SK-N-SH (cell line): ENCODE measurements around the gene SLC12A7. TPM values are rescaled to one million over a fixed set of nuclear protein-coding genes. Genes with fewer than 3 reads are reported as not detected.

Experiments
- CTCF ChIA-PET: fragments of 300-600, 350-600 bp; formaldehyde crosslinking; extraction: SDS; loops from one replicate; lab custom pipeline; 2021; lab: Yijun Ruan, JAX
- POLR2A ChIA-PET: fragments of 350-600 bp; sonication (Branson Sonifier 250); formaldehyde crosslinking; extraction: SDS; loops from one replicate; lab custom pipeline; 2020; ENCODE audit warnings: antibody characterized with exemption, inconsistent platforms; lab: Yijun Ruan, JAX
- DNase-seq: peaks from one replicate; pipeline ENCODE4 v3.0.0; 2012
- H2AFZ ChIP-seq: fragments of 200-600 bp; sonication (generic); 2 replicates; pipeline ENCODE4 v1.8.1; 2016; ENCODE audit warnings: antibody characterized with exemption, mild to moderate bottlenecking, low read depth
- H3F3A ChIP-seq: fragments of 200-600 bp; sonication (generic); replicated peaks from 2 replicates; pipeline ENCODE3; 2016; ENCODE audit warnings: antibody characterized with exemption, mild to moderate bottlenecking; ENCODE audit not compliant: insufficient read depth
- H3K27ac ChIP-seq, 2 experiments: fragments of 200-500 bp in 1 of 2; fragments of 200-600 bp in 1 of 2; sonication (Bioruptor generic) in 1 of 2; sonication (generic), shearing (Covaris generic) in 1 of 2; 2 replicates each; pipeline versions ENCODE4 v1.5.1 to v1.6.1; 2014 to 2016; ENCODE audit warnings: low read depth in 2 of 2, inconsistent platforms in 1 of 2, low read length in 1 of 2, mild to moderate bottlenecking in 1 of 2, mixed read lengths in 1 of 2
- H3K27me3 ChIP-seq: fragments of 200-600 bp; sonication (generic), shearing (Covaris generic); 2 replicates; pipeline ENCODE4 v1.6.1; 2016; ENCODE audit warnings: mixed run types; ENCODE audit not compliant: insufficient read depth
- H3K36me3 ChIP-seq, 2 experiments: fragments of 200-500 bp in 1 of 2; fragments of 200-600 bp in 1 of 2; sonication (Bioruptor generic) in 1 of 2; sonication (generic) in 1 of 2; replicated peaks in 1 of 2; 2 replicates each; pipeline versions ENCODE3 to v1.5.1; 2014 to 2016; ENCODE audit warnings: low read length in 1 of 2, mild to moderate bottlenecking in 1 of 2; ENCODE audit not compliant: insufficient read depth in 2 of 2, control insufficient read depth in 1 of 2
- H3K4me1 ChIP-seq, 2 experiments: fragments of 200-500 bp in 1 of 2; fragments of 200-600 bp in 1 of 2; sonication (Bioruptor generic) in 1 of 2; sonication (generic), shearing (Covaris generic) in 1 of 2; 2 replicates each; pipeline versions ENCODE4 v1.5.1 to v1.6.1; 2014 to 2016; ENCODE audit warnings: low read depth in 1 of 2, low read length in 1 of 2, mixed run types in 1 of 2; ENCODE audit not compliant: insufficient read depth in 2 of 2, control insufficient read depth in 1 of 2
- H3K4me2 ChIP-seq: fragments of 200-600 bp; sonication (generic), shearing (Covaris generic); 2 replicates; pipeline ENCODE4 v1.6.1; 2017; ENCODE audit warnings: mixed run types
- H3K4me3 ChIP-seq, 2 experiments: fragments of 200-500 bp in 1 of 2; fragments of 200-600 bp in 1 of 2; sonication (Bioruptor generic) in 1 of 2; sonication (generic), shearing (Covaris generic) in 1 of 2; 2 replicates each; pipeline versions ENCODE4 v1.5.1 to v1.8.1; 2014 to 2016; ENCODE audit warnings: low read depth in 2 of 2, inconsistent platforms in 1 of 2, low read length in 1 of 2, mild to moderate bottlenecking in 1 of 2, mixed read lengths in 1 of 2, moderate library complexity in 1 of 2
- H3K79me2 ChIP-seq: fragments of 200-600 bp; sonication (generic); 2 replicates; pipeline ENCODE4 v1.8.1; 2017; ENCODE audit warnings: mild to moderate bottlenecking; ENCODE audit not compliant: insufficient read depth
- H3K9ac ChIP-seq: fragments of 200-600 bp; sonication (generic); 2 replicates; pipeline ENCODE4 v1.6.1; 2017; ENCODE audit warnings: mixed run types
- H3K9me2 ChIP-seq: fragments of 200-600 bp; sonication (generic); 2 replicates; pipeline ENCODE4 v1.6.1; 2017; ENCODE audit warnings: mixed run types
- H3K9me3 ChIP-seq: fragments of 200-600 bp; sonication (generic); 2 replicates; pipeline ENCODE4 v1.6.1; 2017; ENCODE audit warnings: mixed run types, mild to moderate bottlenecking, moderate library complexity
- H4K20me1 ChIP-seq: fragments of 200-600 bp; sonication (generic); 2 replicates; pipeline ENCODE4 v1.6.1; 2017; ENCODE audit warnings: mild to moderate bottlenecking, mixed run types; ENCODE audit not compliant: insufficient read depth
- CTCF ChIP-seq: fragments of 200-600 bp; sonication (generic); IDR thresholded peaks from 2 replicates; pipeline ENCODE4 v1.6.1; 2017; ENCODE audit warnings: antibody characterized with exemption, mild to moderate bottlenecking, moderate library complexity
- EP300 ChIP-seq, 2 experiments: IDR thresholded peaks; 2 replicates each; pipeline versions ENCODE4 v1.4.0 to v1.6.1; 2012; ENCODE audit warnings: borderline replicate concordance in 1 of 2, low read depth in 1 of 2, low read length in 1 of 2
- FOSL2 ChIP-seq: IDR thresholded peaks from 2 replicates; pipeline ENCODE4 v1.4.0; 2012; ENCODE audit warnings: low read depth, mild to moderate bottlenecking, moderate library complexity, borderline replicate concordance
- FOXM1 ChIP-seq: IDR thresholded peaks from 2 replicates; pipeline ENCODE4 v1.4.0; 2012; ENCODE audit warnings: low read depth, mild to moderate bottlenecking
- GATA2 ChIP-seq: sonication (generic); formaldehyde crosslinking; IDR thresholded peaks from 2 replicates; pipeline ENCODE4 v1.5.0; 2020; ENCODE audit warnings: mild to moderate bottlenecking, missing genetic modification reagents
- JUND ChIP-seq: IDR thresholded peaks from 2 replicates; pipeline ENCODE4 v1.4.0; 2012
- MAX ChIP-seq: IDR thresholded peaks from 2 replicates; pipeline ENCODE4 v1.4.0; 2012; ENCODE audit warnings: low read depth
- MXI1 ChIP-seq: IDR thresholded peaks from 2 replicates; pipeline ENCODE4 v1.6.1; 2012; ENCODE audit warnings: mild to moderate bottlenecking, low read depth, low read length, improper control_type of control experiment
- NFIC ChIP-seq: IDR thresholded peaks from 2 replicates; pipeline ENCODE4 v1.4.0; 2012; ENCODE audit warnings: borderline replicate concordance
- NRF1 ChIP-seq: IDR thresholded peaks from 2 replicates; pipeline ENCODE4 v1.6.1; 2012; ENCODE audit warnings: low read depth, mild to moderate bottlenecking, low read length
- PBX3 ChIP-seq: IDR thresholded peaks from 2 replicates; pipeline ENCODE4; 2012
- POLR2AphosphoS5 ChIP-seq: IDR thresholded peaks from 2 replicates; pipeline ENCODE4 v1.6.1; 2012; ENCODE audit warnings: low read depth, low read length
- RAD21 ChIP-seq: IDR thresholded peaks from 2 replicates; pipeline ENCODE4 v1.6.1; 2012; ENCODE audit warnings: mild to moderate bottlenecking, low read length
- RXRA ChIP-seq: IDR thresholded peaks from 2 replicates; pipeline ENCODE4 v1.4.0; 2012; ENCODE audit warnings: low read depth, mild to moderate bottlenecking, borderline replicate concordance
- SIN3A ChIP-seq: IDR thresholded peaks from 2 replicates; pipeline ENCODE4 v1.6.1; 2012; ENCODE audit warnings: low read depth, mild to moderate bottlenecking, low read length, moderate library complexity, borderline replicate concordance
- TCF12 ChIP-seq: IDR thresholded peaks from 2 replicates; pipeline ENCODE4 v1.4.0; 2012
- TEAD4 ChIP-seq: IDR thresholded peaks from 2 replicates; pipeline ENCODE4 v1.4.0; 2012; ENCODE audit warnings: mild to moderate bottlenecking, borderline replicate concordance; ENCODE audit not compliant: insufficient read depth
- WGBS: methylation state at CpG from one replicate; pipeline ENCODE4 v1.1.6; 2017; ENCODE audit warnings: low lambda C conversion rate; 5-methylcytosine and 5-hydroxymethylcytosine counted together
- polyA plus RNA-seq, 3 experiments: library from polyadenylated mRNA; depleted of rRNA; stranded (reverse); fragments of >200 nt; gene quantifications; 2 replicates each; pipeline ENCODE4 v1.2.3, GENCODE V29; 2012
- TF ChIP-seq, protein P1 (sequence below): IDR thresholded peaks from 2 replicates; pipeline ENCODE4 v1.4.0; 2012; ENCODE audit warnings: low read depth, borderline replicate concordance

Gene SLC12A7
- polyA plus RNA-seq, 1 of the 3 experiments (the other 2 are of a cell fraction), result 2.6 TPM

DNA sequence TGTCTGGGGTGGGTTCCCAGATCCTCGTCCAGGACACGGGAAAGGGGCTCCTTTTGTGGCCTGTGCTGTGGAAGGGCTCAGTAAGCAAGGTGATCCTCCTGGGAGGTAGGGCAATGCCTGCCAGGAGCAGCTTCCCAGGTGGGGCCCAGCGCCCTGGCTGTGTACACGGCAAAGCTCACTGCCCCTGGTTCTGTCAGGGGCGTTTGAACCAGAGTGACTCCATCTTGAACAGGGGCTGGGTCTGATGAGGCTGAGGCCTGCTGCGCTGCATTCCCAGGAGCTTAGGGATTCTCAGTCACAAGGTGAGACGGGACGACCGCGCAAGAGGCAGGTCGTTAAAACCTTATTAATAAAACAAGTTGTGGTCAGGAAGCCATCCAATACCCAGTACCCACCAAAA lies 19.9 kb upstream of the SLC12A7 start:
- no peak overlapping the region for H2AFZ ChIP-seq
- no peaks in the 10 kb centered on the region for H3K9me2 ChIP-seq
- H4K20me1 ChIP-seq, result no peaks in the 10 kb centered on the region
- H3F3A ChIP-seq, result no peaks in the 10 kb centered on the region
- H3K36me3 ChIP-seq, result no peaks in the 10 kb centered on the region
- TF ChIP-seq MXI1 (no peak), NFIC (no peak), TCF12 (no peak), POLR2AphosphoS5 (no peak), RXRA (no peak), TEAD4 (no peak), FOXM1 (no peak), GATA2 (CRISPR knock-in tag) (no peak), NRF1 (no peak), EP300 (IDR thresholded peaks at IDR 0.05; ENCODE audit: borderline replicate concordance in 1 of 2, low read depth in 1 of 2, low read length in 1 of 2) (no peak), RAD21 (no peak), FOSL2 (no peak), SIN3A (no peak), CTCF (no peak), MAX (no peak), JUND (no peak), PBX3 (no peak)
- TF ChIP-seq, protein P1, sequence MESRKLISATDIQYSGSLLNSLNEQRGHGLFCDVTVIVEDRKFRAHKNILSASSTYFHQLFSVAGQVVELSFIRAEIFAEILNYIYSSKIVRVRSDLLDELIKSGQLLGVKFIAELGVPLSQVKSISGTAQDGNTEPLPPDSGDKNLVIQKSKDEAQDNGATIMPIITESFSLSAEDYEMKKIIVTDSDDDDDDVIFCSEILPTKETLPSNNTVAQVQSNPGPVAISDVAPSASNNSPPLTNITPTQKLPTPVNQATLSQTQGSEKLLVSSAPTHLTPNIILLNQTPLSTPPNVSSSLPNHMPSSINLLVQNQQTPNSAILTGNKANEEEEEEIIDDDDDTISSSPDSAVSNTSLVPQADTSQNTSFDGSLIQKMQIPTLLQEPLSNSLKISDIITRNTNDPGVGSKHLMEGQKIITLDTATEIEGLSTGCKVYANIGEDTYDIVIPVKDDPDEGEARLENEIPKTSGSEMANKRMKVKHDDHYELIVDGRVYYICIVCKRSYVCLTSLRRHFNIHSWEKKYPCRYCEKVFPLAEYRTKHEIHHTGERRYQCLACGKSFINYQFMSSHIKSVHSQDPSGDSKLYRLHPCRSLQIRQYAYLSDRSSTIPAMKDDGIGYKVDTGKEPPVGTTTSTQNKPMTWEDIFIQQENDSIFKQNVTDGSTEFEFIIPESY, result no peak
- TF ChIP-seq, all 33 proteins: peak for 0
- no peak for DNase-seq
- Histone ChIP-seq H3K27ac (no peak overlapping the region), H3K27me3 (no peaks in the 10 kb centered on the region), H3K4me3 (no peak overlapping the region), H3K9ac (no peak overlapping the region), H3K9me3 (no peaks in the 10 kb centered on the region), H3K4me1 (peaks cover 0 to 8% of the 10 kb centered on the region in 2 experiments; a peak in 1 of 4 replicates), H3K79me2 (no peaks in the 10 kb centered on the region), H3K4me2 (no peak overlapping the region)
- 75% methylated on average over 10 of the region's 11 CpGs for WGBS
- CTCF ChIA-PET, result interaction anchor here (1.0 to 1.1 kb wide), 3 partner anchors 9 to 126 kb away, joined by 3 to 4 read pairs (median 3); no protein-coding TSS in a partner anchor
- POLR2A ChIA-PET, result no interaction called here
